Measurements from ENCODE around the gene RHCG. TPM values are rescaled to one million over a fixed set of nuclear protein-coding genes. Genes with fewer than 3 reads are reported as not detected.

RHCG gene
- total and polyA plus RNA-seq, 2 of the 13 experiments (the other 11 are each of a cell fraction or from before 2014, with no cell fraction given): not detected

DNA sequence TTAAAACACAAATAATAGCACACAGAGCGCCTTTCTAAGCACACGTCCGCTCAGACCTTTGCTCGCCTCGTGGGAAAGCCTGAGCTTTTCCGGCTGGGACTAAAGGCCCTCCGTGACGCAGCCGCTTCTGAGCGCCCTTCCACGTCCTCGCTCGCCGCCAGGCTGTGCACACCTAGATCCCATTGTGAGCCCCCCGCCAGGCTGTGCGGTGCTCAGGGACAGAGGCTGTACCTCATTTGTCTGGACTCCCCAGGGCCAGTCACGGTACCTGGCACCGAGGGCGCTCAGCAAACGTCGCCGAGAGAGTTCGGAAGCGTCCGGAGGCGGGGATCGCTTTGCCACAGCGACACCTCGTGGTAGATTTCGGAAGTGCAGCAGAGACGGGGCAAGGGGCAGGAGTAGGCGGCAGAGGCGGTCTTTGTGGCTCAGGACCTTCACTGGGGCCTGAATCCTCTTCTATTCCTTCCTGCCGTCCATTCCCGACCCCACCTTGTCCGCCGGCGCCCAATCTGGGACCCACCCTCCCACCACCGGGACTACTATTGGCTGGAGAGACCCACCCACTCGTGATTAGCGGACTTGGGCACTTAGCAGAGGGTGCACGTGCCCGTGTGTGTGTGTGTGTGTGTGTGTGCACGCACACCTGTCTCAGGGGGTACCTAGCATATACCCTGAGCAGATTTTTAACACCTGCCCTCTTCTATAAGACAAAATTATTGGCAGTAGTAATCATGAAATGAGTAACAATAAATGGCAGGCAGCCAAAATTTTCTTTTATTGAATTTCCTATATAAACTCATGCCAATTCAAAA is 65.6 kb downstream of the RHCG start (continued):
- TF ChIP-seq ZNF318 (CRISPR knock-in tag; IDR thresholded peaks at IDR 0.05): no peak
- peak; percentile 49; the same call in 1 of the 2 replicates for TF ChIP-seq SAP130 (CRISPR knock-in tag; IDR thresholded peaks at IDR 0.05; ENCODE audit: low read depth)
- TF ChIP-seq HNRNPLL (IDR thresholded peaks at IDR 0.05; ENCODE audit: low read depth, low read length, poor library complexity, severe bottlenecking): peak; percentile 67
- TF ChIP-seq, protein P1, sequence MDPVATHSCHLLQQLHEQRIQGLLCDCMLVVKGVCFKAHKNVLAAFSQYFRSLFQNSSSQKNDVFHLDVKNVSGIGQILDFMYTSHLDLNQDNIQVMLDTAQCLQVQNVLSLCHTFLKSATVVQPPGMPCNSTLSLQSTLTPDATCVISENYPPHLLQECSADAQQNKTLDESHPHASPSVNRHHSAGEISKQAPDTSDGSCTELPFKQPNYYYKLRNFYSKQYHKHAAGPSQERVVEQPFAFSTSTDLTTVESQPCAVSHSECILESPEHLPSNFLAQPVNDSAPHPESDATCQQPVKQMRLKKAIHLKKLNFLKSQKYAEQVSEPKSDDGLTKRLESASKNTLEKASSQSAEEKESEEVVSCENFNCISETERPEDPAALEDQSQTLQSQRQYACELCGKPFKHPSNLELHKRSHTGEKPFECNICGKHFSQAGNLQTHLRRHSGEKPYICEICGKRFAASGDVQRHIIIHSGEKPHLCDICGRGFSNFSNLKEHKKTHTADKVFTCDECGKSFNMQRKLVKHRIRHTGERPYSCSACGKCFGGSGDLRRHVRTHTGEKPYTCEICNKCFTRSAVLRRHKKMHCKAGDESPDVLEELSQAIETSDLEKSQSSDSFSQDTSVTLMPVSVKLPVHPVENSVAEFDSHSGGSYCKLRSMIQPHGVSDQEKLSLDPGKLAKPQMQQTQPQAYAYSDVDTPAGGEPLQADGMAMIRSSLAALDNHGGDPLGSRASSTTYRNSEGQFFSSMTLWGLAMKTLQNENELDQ (CRISPR knock-in tag; IDR thresholded peaks at IDR 0.05; ENCODE audit: borderline replicate concordance): no peak
- peak; percentile 75 for TF ChIP-seq HINFP (CRISPR knock-in tag; IDR thresholded peaks at IDR 0.05; ENCODE audit: low read depth)
- TF ChIP-seq FOXA3 (CRISPR knock-in tag; IDR thresholded peaks at IDR 0.05): no peak
- TF ChIP-seq ZFY (CRISPR knock-in tag; IDR thresholded peaks at IDR 0.05): peak; percentile 40; the same call in 1 of the 2 replicates
- no peak for TF ChIP-seq THAP8 (CRISPR knock-in tag; IDR thresholded peaks at IDR 0.05; ENCODE audit: borderline replicate concordance)
- no peak for TF ChIP-seq FOXP1 (IDR thresholded peaks at IDR 0.05)
- no peak for TF ChIP-seq FOXP1 (CRISPR knock-in tag; IDR thresholded peaks at IDR 0.05)
- no peak for TF ChIP-seq MAFG (CRISPR knock-in tag; IDR thresholded peaks at IDR 0.05)
- no peak for TF ChIP-seq ISL2 (CRISPR knock-in tag; IDR thresholded peaks at IDR 0.05)
- TF ChIP-seq MAZ (IDR thresholded peaks at IDR 0.05; ENCODE audit: borderline replicate concordance, low read depth, low read length): no peak
- 0 out of 2 replicates have a peak, but pooled peaks have one; percentile 26 for TF ChIP-seq MAZ (CRISPR knock-in tag; IDR thresholded peaks at IDR 0.05; ENCODE audit: low read depth)
- peak; percentile 50; the same call in 1 of the 2 replicates for TF ChIP-seq REPIN1 (CRISPR knock-in tag; IDR thresholded peaks at IDR 0.05; ENCODE audit: borderline replicate concordance, low read depth)
- TF ChIP-seq SOX6 (IDR thresholded peaks at IDR 0.05): no peak
- peak; percentile 41; the same call in 1 of the 2 replicates for TF ChIP-seq SOX6 (CRISPR knock-in tag; IDR thresholded peaks at IDR 0.05)
